Spleen (tissue), 11 donors: Measurements from ENCODE around the gene TMOD2. TPM values are rescaled to one million over a fixed set of nuclear protein-coding genes. Genes with fewer than 3 reads are reported as not detected.

Source experiments
- DNase-seq: peaks from one replicate; pipeline ENCODE4 v3.0.0-alpha.2; 2020
- H3K27ac ChIP-seq, 8 donors: fragments of 200-600 bp; sonication (generic) in 7 of 8; 1 replicate in 4 of 8; 2 replicates in 4 of 8; pipeline versions ENCODE4 v1.5.0 to v1.8.0; 2016 to 2021; ENCODE audit warnings: inconsistent platforms in 4 of 8, mild to moderate bottlenecking in 4 of 8, moderate library complexity in 1 of 8
- H3K27me3 ChIP-seq, 7 donors: fragments of 200-600 bp; sonication (generic) in 6 of 7; replicated peaks in 1 of 7; 1 replicate in 4 of 7; 2 replicates in 3 of 7; pipeline versions ENCODE4 v1.5.0 to v1.8.0; 2016 to 2021; ENCODE audit warnings: inconsistent platforms in 3 of 7, mild to moderate bottlenecking in 1 of 7
- H3K36me3 ChIP-seq, 6 donors: fragments of 200-600 bp; sonication (generic) in 5 of 6; 1 replicate in 4 of 6; 2 replicates in 2 of 6; pipeline versions ENCODE4 v1.5.0 to v1.8.0; 2016 to 2021; ENCODE audit warnings: inconsistent platforms in 2 of 6
- H3K4me1 ChIP-seq, 6 donors: fragments of 200-600 bp; sonication (generic) in 5 of 6; 1 replicate in 3 of 6; 2 replicates in 3 of 6; pipeline versions ENCODE4 v1.5.0 to v1.8.0; 2016 to 2021; ENCODE audit warnings: inconsistent platforms in 3 of 6
- H3K4me3 ChIP-seq, 8 donors: fragments of 200-600 bp; sonication (generic) in 7 of 8; 1 replicate in 4 of 8; 2 replicates in 4 of 8; pipeline versions ENCODE4 v1.5.0 to v1.8.0; 2016 to 2021; ENCODE audit warnings: inconsistent platforms in 4 of 8, mild to moderate bottlenecking in 4 of 8, moderate library complexity in 2 of 8
- H3K9me3 ChIP-seq, 8 donors: fragments of 200-600 bp; sonication (generic) in 7 of 8; 1 replicate in 4 of 8; 2 replicates in 4 of 8; pipeline versions ENCODE4 v1.5.0 to v1.8.0; 2016 to 2021; ENCODE audit warnings: inconsistent platforms in 4 of 8
- CTCF ChIP-seq, 11 experiments: fragments of 200-600 bp in 7 of 11; fragments of 450-650 bp in 4 of 11; sonication (generic) in 4 of 11; IDR thresholded peaks in 8 of 11; conservative IDR thresholded peaks in 3 of 11; 1 replicate in 7 of 11; 2 replicates in 4 of 11; pipeline versions ENCODE4 v1.4.0 to v1.8.0; 2016 to 2021; ENCODE audit warnings: antibody characterized with exemption in 11 of 11, inconsistent platforms in 4 of 11, mild to moderate bottlenecking in 1 of 11
- POLR2A ChIP-seq, 3 donors: fragments of 450-650 bp; IDR thresholded peaks; one replicate each; pipeline ENCODE4 v1.5.1; 2017; ENCODE audit warnings: antibody characterized with exemption in 3 of 3, mild to moderate bottlenecking in 1 of 3
- POLR2AphosphoS5 ChIP-seq, 3 donors: sonication (generic); formaldehyde crosslinking; IDR thresholded peaks; one replicate each; pipeline ENCODE4 v1.5.1; 2017; ENCODE audit warnings: antibody characterized with exemption in 3 of 3
- WGBS, 5 donors: extraction: QIAGEN DNeasy Blood & Tissue Kit in 3 of 5; methylation state at CpG; one replicate each; pipeline versions ENCODE4 v1.1.5 to v1.1.7; 2013 to 2018; 5-methylcytosine and 5-hydroxymethylcytosine counted together
- intact Hi-C: fragments of 100-400 bp; cut with DNase I; formaldehyde crosslinking; loops from one replicate; pipeline ENCODE4 v1.15.0; 2023; ENCODE audit warnings: low total_unique reads
- polyA plus RNA-seq, 3 donors: library from polyadenylated mRNA; stranded (reverse); fragments of 200-250 nt; gene quantifications; one replicate each; pipeline ENCODE4 v1.2.1, GENCODE V29; 2013
- total RNA-seq, 7 donors: library from RNA; depleted of rRNA in 3 of 7; stranded (reverse); fragments of >200 nt in 3 of 7; fragmentation: NEBNext Ultra II Directional in 4 of 7; extraction: Animal tissue kit (Norgen Biotek cat#: 25700) in 4 of 7; gene quantifications; one replicate each; pipeline versions ENCODE4 v1.1.0 to v1.2.1, GENCODE V29; 2016 to 2021
- donor health status: healthy with polysubstance abuse.
- donor health status: DM: no; HTN: no; CAD: no; lungs with moderate emphysema.
- donor health status: DM: no; HTN: no; CAD: no.
- donor health status: Bipolar disorder and iron deficiency.
- donor health status: healthy.
- donor health status: DM: no; HTN: no; CAD: no.
- donor health status: DM: yes; HTN: yes; CAD: no.

TMOD2 gene
- total and polyA plus RNA-seq, 10 donors: 1.3 to 21.1 (median 14.2) TPM

- 82 to 92% (median 88%) methylated on average over 5 of the region's 5 CpGs for WGBS, 5 donors
- Histone ChIP-seq H3K27me3 (no peaks in the 10 kb centered on the region), H3K4me3 (no peak overlapping the region), H3K9me3 (no peaks in the 10 kb centered on the region), H3K36me3 (no peaks in the 10 kb centered on the region), H3K4me1 (no peaks in the 10 kb centered on the region), H3K27ac (no peak overlapping the region)
- no peak for TF ChIP-seq POLR2A (IDR thresholded peaks at IDR 0.05)
- TF ChIP-seq CTCF (IDR thresholded peaks at IDR 0.05 in 8 of 11, conservative IDR thresholded peaks at IDR 0.05 in 3 of 11): no peak
- no peak for TF ChIP-seq POLR2AphosphoS5 (IDR thresholded peaks at IDR 0.05)
- intact Hi-C loops: no loop called here
- no peak for DNase-seq
These were observed 43.4 kb upstream of the TMOD2 start for GRCh38 chr15:51708013-51708412.

GRCh38 chr15:51709031-51709430, 42.4 kb upstream of the TMOD2 start:
- H3K27ac ChIP-seq: no peak overlapping the region
- H3K9me3 ChIP-seq: no peaks in the 10 kb centered on the region
- no peaks in the 10 kb centered on the region for H3K4me1 ChIP-seq
- intact Hi-C loops: no loop called here
- no peak for DNase-seq
- H3K27me3 ChIP-seq: no peaks in the 10 kb centered on the region
- 88 to 91% (median 89%) methylated on average over 5 of the region's 5 CpGs for WGBS, 5 donors
- H3K36me3 ChIP-seq: no peaks in the 10 kb centered on the region
- H3K4me3 ChIP-seq: no peak overlapping the region
- TF ChIP-seq POLR2AphosphoS5 (IDR thresholded peaks at IDR 0.05) (no peak), CTCF (IDR thresholded peaks at IDR 0.05 in 8 of 11, conservative IDR thresholded peaks at IDR 0.05 in 3 of 11) (no peak), POLR2A (IDR thresholded peaks at IDR 0.05) (no peak)

- no peak for TF ChIP-seq POLR2AphosphoS5 (IDR thresholded peaks at IDR 0.05)
- no peak for TF ChIP-seq CTCF (IDR thresholded peaks at IDR 0.05 in 8 of 11, conservative IDR thresholded peaks at IDR 0.05 in 3 of 11)
- no peak for TF ChIP-seq POLR2A (IDR thresholded peaks at IDR 0.05)
These were observed 37.2 kb upstream of the TMOD2 start for GRCh38 chr15:51714162-51714561.

GRCh38 chr15:51714911-51715310, 36.5 kb upstream of the TMOD2 start:
- Histone ChIP-seq H3K4me1 (no peaks in the 10 kb centered on the region), H3K27me3 (no peaks in the 10 kb centered on the region), H3K4me3 (no peak overlapping the region), H3K9me3 (no peaks in the 10 kb centered on the region), H3K27ac (no peak overlapping the region), H3K36me3 (peaks cover 0 to under 1% (median 0%) of the 10 kb centered on the region in 6 donors)
- 87 to 100% (median 93%) methylated on average over 1 of the region's 1 CpG for WGBS, 5 donors
- no peak for DNase-seq
- TF ChIP-seq POLR2AphosphoS5 (IDR thresholded peaks at IDR 0.05) (no peak), POLR2A (IDR thresholded peaks at IDR 0.05) (no peak), CTCF (IDR thresholded peaks at IDR 0.05 in 8 of 11, conservative IDR thresholded peaks at IDR 0.05 in 3 of 11) (no peak)
- intact Hi-C loops: no loop called here

More at GRCh38 chr15:51714162-51714561, 37.2 kb upstream of the TMOD2 start:
- Histone ChIP-seq H3K9me3 (no peaks in the 10 kb centered on the region), H3K36me3 (no peaks in the 10 kb centered on the region), H3K4me1 (no peaks in the 10 kb centered on the region), H3K27ac (no peak overlapping the region), H3K4me3 (no peak overlapping the region), H3K27me3 (no peaks in the 10 kb centered on the region)
- DNase-seq: no peak
- 87 to 100% (median 92%) methylated on average over 1 of the region's 1 CpG for WGBS, 5 donors
- intact Hi-C loops: no loop called here
